Parathyroid adenoma (tissue), 2 donors: ENCODE measurements around the gene MGRN1.

Experiments
- H2AFZ ChIP-seq: fragments of 300-600 bp; sonication (generic); one replicate; pipeline ENCODE4 v1.7.0; 2017; ENCODE audit warnings: antibody characterized with exemption, mild to moderate bottlenecking
- H3K27ac ChIP-seq: fragments of 300-600 bp; sonication (generic); one replicate; pipeline ENCODE4 v1.7.0; 2017
- H3K27me3 ChIP-seq: fragments of 300-600 bp; sonication (generic); one replicate; pipeline ENCODE4 v1.7.0; 2017; ENCODE audit warnings: low read length; ENCODE audit not compliant: control insufficient read depth, insufficient read depth
- H3K36me3 ChIP-seq: fragments of 300-600 bp; sonication (generic); one replicate; pipeline ENCODE4 v1.7.0; 2017; ENCODE audit warnings: low read length; ENCODE audit not compliant: control insufficient read depth, insufficient read depth
- H3K4me1 ChIP-seq: fragments of 300-600 bp; sonication (generic); one replicate; pipeline ENCODE4 v1.7.0; 2017; ENCODE audit warnings: control low read depth
- H3K4me2 ChIP-seq: fragments of 300-600 bp; sonication (generic); one replicate; pipeline ENCODE4 v1.7.0; 2017; ENCODE audit warnings: low read length
- H3K4me3 ChIP-seq: fragments of 300-600 bp; sonication (generic); one replicate; pipeline ENCODE4 v1.7.0; 2017; ENCODE audit warnings: low read depth, low read length
- H3K79me2 ChIP-seq: fragments of 300-600 bp; sonication (generic); one replicate; pipeline ENCODE4 v1.7.0; 2017; ENCODE audit warnings: control low read depth
- H3K9ac ChIP-seq: fragments of 300-600 bp; sonication (generic); one replicate; pipeline ENCODE4 v1.7.0; 2017; ENCODE audit warnings: mild to moderate bottlenecking
- H3K9me3 ChIP-seq: fragments of 300-600 bp; sonication (generic); one replicate; pipeline ENCODE4 v1.7.0; 2017; ENCODE audit warnings: low read length; ENCODE audit not compliant: control insufficient read depth
- TF ChIP-seq, protein P1 (sequence below): fragments of 300-600 bp; sonication (generic); IDR thresholded peaks from one replicate; pipeline ENCODE4 v1.7.0; 2017; ENCODE audit warnings: antibody characterized with exemption, mild to moderate bottlenecking
- donor health status: primary hyperparathyroidism.

Gene MGRN1

DNA sequence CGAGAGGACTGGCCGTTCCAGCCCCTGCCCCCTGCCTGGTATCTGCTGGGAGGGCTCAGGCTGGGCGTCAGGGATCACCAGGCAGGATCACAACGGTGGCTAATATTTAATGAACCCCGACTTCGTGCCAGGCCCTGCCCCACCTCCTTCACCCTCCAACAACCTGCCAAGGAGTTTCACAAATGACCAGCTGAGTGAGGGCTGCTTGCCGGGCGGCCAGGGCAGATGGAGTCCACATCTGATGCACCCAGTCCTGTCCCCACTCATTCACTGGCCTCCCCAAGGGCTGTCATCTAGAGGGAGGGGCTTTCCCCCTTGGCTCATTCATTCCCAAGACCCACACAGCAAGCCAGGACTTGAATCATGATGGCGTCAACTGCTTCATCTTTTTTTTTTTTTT is 27.5 kb upstream of the MGRN1 start:
- Histone ChIP-seq H2AFZ (no peak overlapping the region), H3K27me3 (no peaks in the 10 kb centered on the region), H3K27ac (no peak overlapping the region), H3K4me3 (no peak overlapping the region), H3K4me2 (no peak overlapping the region), H3K9ac (no peak overlapping the region), H3K4me1 (no peaks in the 10 kb centered on the region), H3K9me3 (no peaks in the 10 kb centered on the region), H3K36me3 (no peaks in the 10 kb centered on the region), H3K79me2 (no peaks in the 10 kb centered on the region)
- TF ChIP-seq, protein P1, sequence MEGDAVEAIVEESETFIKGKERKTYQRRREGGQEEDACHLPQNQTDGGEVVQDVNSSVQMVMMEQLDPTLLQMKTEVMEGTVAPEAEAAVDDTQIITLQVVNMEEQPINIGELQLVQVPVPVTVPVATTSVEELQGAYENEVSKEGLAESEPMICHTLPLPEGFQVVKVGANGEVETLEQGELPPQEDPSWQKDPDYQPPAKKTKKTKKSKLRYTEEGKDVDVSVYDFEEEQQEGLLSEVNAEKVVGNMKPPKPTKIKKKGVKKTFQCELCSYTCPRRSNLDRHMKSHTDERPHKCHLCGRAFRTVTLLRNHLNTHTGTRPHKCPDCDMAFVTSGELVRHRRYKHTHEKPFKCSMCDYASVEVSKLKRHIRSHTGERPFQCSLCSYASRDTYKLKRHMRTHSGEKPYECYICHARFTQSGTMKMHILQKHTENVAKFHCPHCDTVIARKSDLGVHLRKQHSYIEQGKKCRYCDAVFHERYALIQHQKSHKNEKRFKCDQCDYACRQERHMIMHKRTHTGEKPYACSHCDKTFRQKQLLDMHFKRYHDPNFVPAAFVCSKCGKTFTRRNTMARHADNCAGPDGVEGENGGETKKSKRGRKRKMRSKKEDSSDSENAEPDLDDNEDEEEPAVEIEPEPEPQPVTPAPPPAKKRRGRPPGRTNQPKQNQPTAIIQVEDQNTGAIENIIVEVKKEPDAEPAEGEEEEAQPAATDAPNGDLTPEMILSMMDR, result no peak

GRCh38 chr16:4599037-4599436 is 25.6 kb upstream of the MGRN1 start:
- Histone ChIP-seq H3K9ac (no peak overlapping the region), H3K9me3 (no peaks in the 10 kb centered on the region), H3K4me3 (no peak overlapping the region), H3K4me2 (no peak overlapping the region), H3K79me2 (no peaks in the 10 kb centered on the region), H2AFZ (no peak overlapping the region), H3K27ac (no peak overlapping the region), H3K27me3 (no peaks in the 10 kb centered on the region), H3K4me1 (no peaks in the 10 kb centered on the region), H3K36me3 (no peaks in the 10 kb centered on the region)
- TF ChIP-seq, protein P1, result no peak

- Histone ChIP-seq H3K4me2 (no peak overlapping the region), H3K4me1 (no peaks in the 10 kb centered on the region), H3K4me3 (no peak overlapping the region), H3K9me3 (no peaks in the 10 kb centered on the region), H3K36me3 (no peaks in the 10 kb centered on the region), H3K9ac (no peak overlapping the region), H3K27me3 (no peaks in the 10 kb centered on the region), H2AFZ (no peak overlapping the region), H3K79me2 (no peaks in the 10 kb centered on the region), H3K27ac (no peak overlapping the region)
- TF ChIP-seq, protein P1, result no peak
These were observed 25.1 kb upstream of the MGRN1 start for GRCh38 chr16:4599545-4599944.

GRCh38 chr16:4601036-4601863 is 23.4 kb upstream of the MGRN1 start:
- Histone ChIP-seq H3K4me2 (no peak overlapping the region), H3K27me3 (no peaks in the 10 kb centered on the region), H3K79me2 (no peaks in the 10 kb centered on the region), H3K4me1 (no peaks in the 10 kb centered on the region), H2AFZ (no peak overlapping the region), H3K9me3 (no peaks in the 10 kb centered on the region), H3K4me3 (no peak overlapping the region), H3K36me3 (no peaks in the 10 kb centered on the region), H3K27ac (no peak overlapping the region), H3K9ac (no peak overlapping the region)
- TF ChIP-seq, protein P1, result no peak

DNA sequence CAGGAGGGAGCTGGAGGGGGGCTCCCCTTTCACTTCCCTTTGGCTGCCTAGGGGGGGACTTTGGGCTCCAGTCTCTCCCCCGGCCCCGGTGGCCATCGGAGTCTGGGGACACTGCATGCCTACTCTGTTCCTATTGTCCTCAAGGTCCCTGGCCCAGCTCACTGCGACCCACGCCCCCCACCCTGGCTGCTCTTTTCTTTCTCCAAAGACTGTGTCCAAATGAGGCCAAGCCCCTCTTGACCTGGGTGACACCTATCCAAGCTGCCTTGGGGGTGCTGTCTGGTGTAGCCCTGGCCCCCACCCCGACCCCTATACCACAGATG is 22.8 kb upstream of the MGRN1 start:
- no peaks in the 10 kb centered on the region for H3K27me3 ChIP-seq
- no peaks in the 10 kb centered on the region for H3K79me2 ChIP-seq
- H3K9me3 ChIP-seq, result no peaks in the 10 kb centered on the region
- H3K4me1 ChIP-seq, result no peaks in the 10 kb centered on the region
- no peak overlapping the region for H3K27ac ChIP-seq
- no peaks in the 10 kb centered on the region for H3K36me3 ChIP-seq
- H3K4me2 ChIP-seq, result no peak overlapping the region
- TF ChIP-seq, protein P1, result no peak
- no peak overlapping the region for H3K9ac ChIP-seq
- H3K4me3 ChIP-seq, result no peak overlapping the region
- no peak overlapping the region for H2AFZ ChIP-seq
